IMR-90 (cell line): ENCODE data around the gene TALDO1. TPM values are rescaled to one million over a fixed set of nuclear protein-coding genes. Genes with fewer than 3 reads are reported as not detected.
A peak's percentile ranks its signal among the peaks of the same experiment; 100 is the strongest.

ENCODE experiments used
- ATAC-seq: fragments of 200-7000 bp; cut with Tn5 transposase; 2 replicates; pipeline ENCODE4 v1.9.1; 2020; ENCODE audit warnings: low read depth, mild to moderate bottlenecking, moderate library complexity
- BruUV-seq: library from RNA; stranded (reverse); fragments of 400-500 nt; replicated peaks from 2 replicates; lab custom pipeline; 2021; lab: Mats Ljungman, UMichigan
- CTCF ChIA-PET: fragments of 300-600 bp; formaldehyde crosslinking; extraction: SDS; loops from one replicate; lab custom pipeline; 2021; ENCODE audit warnings: antibody characterized with exemption; lab: Yijun Ruan, JAX
- POLR2A ChIA-PET: fragments of 300-600 bp; sonication (Branson Sonifier 250); formaldehyde crosslinking; loops from one replicate; lab custom pipeline; 2022; ENCODE audit warnings: antibody characterized with exemption; ENCODE audit not compliant: unreplicated experiment; lab: Charles Lee
- DNase-seq: peaks from one replicate; pipeline ENCODE4 v3.0.0; 2013
- H2AFZ ChIP-seq: replicated peaks from 2 replicates; pipeline ENCODE3; 2013; ENCODE audit warnings: low read length, mild to moderate bottlenecking; ENCODE audit not compliant: poor library complexity
- H2AK5ac ChIP-seq: 2 replicates; pipeline ENCODE4 v1.6.1; 2013; ENCODE audit warnings: low read depth, low read length, inconsistent platforms
- H2AK9ac ChIP-seq: replicated peaks from 2 replicates; pipeline ENCODE3; 2013; ENCODE audit warnings: mild to moderate bottlenecking, low read depth, low read length, moderate library complexity; ENCODE audit not compliant: poor library complexity
- H2BK120ac ChIP-seq: 2 replicates; pipeline ENCODE4 v1.6.1; 2013; ENCODE audit warnings: low read depth, low read length, inconsistent platforms
- H2BK15ac ChIP-seq: 3 replicates; pipeline ENCODE4 v1.6.1; 2013; ENCODE audit warnings: low read depth, low read length, inconsistent platforms
- H2BK20ac ChIP-seq: 2 replicates; pipeline ENCODE4 v1.6.1; 2013; ENCODE audit warnings: low read depth, mild to moderate bottlenecking, inconsistent platforms, low read length, moderate library complexity
- H2BK5ac ChIP-seq: 2 replicates; pipeline ENCODE4 v1.6.1; 2013; ENCODE audit warnings: mild to moderate bottlenecking, low read depth, low read length, inconsistent platforms; ENCODE audit not compliant: poor library complexity, severe bottlenecking
- H3K14ac ChIP-seq: replicated peaks from 2 replicates; pipeline ENCODE4 v1.6.1; 2013; ENCODE audit warnings: low read depth, low read length, inconsistent platforms
- H3K18ac ChIP-seq: 2 replicates; pipeline ENCODE4 v1.6.1; 2013; ENCODE audit warnings: low read depth, low read length, control low read depth
- H3K23ac ChIP-seq: 2 replicates; pipeline ENCODE4 v1.6.1; 2013; ENCODE audit warnings: low read depth, low read length, inconsistent platforms
- H3K27ac ChIP-seq: 2 replicates; pipeline ENCODE4 v1.5.1; 2013; ENCODE audit warnings: mild to moderate bottlenecking, control low read depth, low read length; ENCODE audit not compliant: insufficient read depth
- H3K27me3 ChIP-seq: 2 replicates; pipeline ENCODE4 v1.6.1; 2013; ENCODE audit warnings: low read length; ENCODE audit not compliant: control insufficient read depth, insufficient read depth
- H3K36me3 ChIP-seq: 2 replicates; pipeline ENCODE4 v1.6.1; 2013; ENCODE audit warnings: low read length, mixed read lengths; ENCODE audit not compliant: control insufficient read depth, insufficient read depth
- H3K4ac ChIP-seq: 2 replicates; pipeline ENCODE4 v1.6.1; 2013; ENCODE audit warnings: low read depth, low read length, inconsistent platforms
- H3K4me1 ChIP-seq: 2 replicates; pipeline ENCODE4 v1.6.1; 2013; ENCODE audit warnings: low read length, mixed read lengths; ENCODE audit not compliant: control insufficient read depth, insufficient read depth
- H3K4me2 ChIP-seq: 2 replicates; pipeline ENCODE4 v1.6.1; 2013; ENCODE audit warnings: low read depth, mild to moderate bottlenecking, control low read depth, low read length, moderate library complexity
- H3K4me3 ChIP-seq: 2 replicates; pipeline ENCODE4 v1.5.1; 2013; ENCODE audit warnings: low read depth, mild to moderate bottlenecking, control low read depth, low read length, moderate library complexity; ENCODE audit not compliant: insufficient read depth
- H3K56ac ChIP-seq: 2 replicates; pipeline ENCODE4 v1.6.1; 2013; ENCODE audit warnings: low read length, inconsistent platforms; ENCODE audit not compliant: insufficient read depth; ENCODE audit errors: extremely low read depth
- H3K79me1 ChIP-seq, 2 experiments: 2 replicates each; pipeline ENCODE4 v1.6.1; 2013; ENCODE audit warnings: low read length in 2 of 2, inconsistent platforms in 1 of 2, low read depth in 1 of 2
- H3K9ac ChIP-seq: 2 replicates; pipeline ENCODE4 v1.6.1; 2013; ENCODE audit warnings: low read depth, low read length, control low read depth
- H3K9me1 ChIP-seq: 2 replicates; pipeline ENCODE4 v1.6.1; 2013; ENCODE audit warnings: low read length, inconsistent platforms; ENCODE audit not compliant: insufficient read depth
- H3K9me3 ChIP-seq: 2 replicates; pipeline ENCODE4 v1.6.1; 2013; ENCODE audit warnings: low read length; ENCODE audit not compliant: control insufficient read depth, insufficient read depth
- H4K20me1 ChIP-seq: 2 replicates; pipeline ENCODE4 v1.6.1; 2013; ENCODE audit warnings: low read length, inconsistent platforms; ENCODE audit not compliant: insufficient read depth
- H4K5ac ChIP-seq: 2 replicates; pipeline ENCODE4 v1.6.1; 2013; ENCODE audit warnings: mild to moderate bottlenecking, low read depth, low read length, control low read depth
- H4K8ac ChIP-seq, 2 experiments: 2 replicates each; pipeline ENCODE4 v1.6.1; 2013; ENCODE audit warnings: low read depth in 2 of 2, low read length in 2 of 2, control low read depth in 1 of 2, inconsistent platforms in 1 of 2
- H4K91ac ChIP-seq: 2 replicates; pipeline ENCODE4 v1.6.1; 2013; ENCODE audit warnings: low read depth, low read length, inconsistent platforms; ENCODE audit not compliant: insufficient read depth
- BHLHE40 ChIP-seq: fragments of 150-350 bp; IDR thresholded peaks from 2 replicates; pipeline ENCODE4 v1.6.1; 2016; ENCODE audit warnings: mild to moderate bottlenecking, low read depth, low read length
- CHD1 ChIP-seq: IDR thresholded peaks from 2 replicates; pipeline ENCODE4 v1.6.1; 2012; ENCODE audit warnings: low read depth, low read length, improper control_type of control experiment
- MAZ ChIP-seq: IDR thresholded peaks from 2 replicates; pipeline ENCODE4 v1.6.1; 2012; ENCODE audit warnings: low read depth, mild to moderate bottlenecking, low read length, improper control_type of control experiment, moderate library complexity, borderline replicate concordance
- MXI1 ChIP-seq: IDR thresholded peaks from 2 replicates; pipeline ENCODE4 v1.6.1; 2012; ENCODE audit warnings: low read depth, mild to moderate bottlenecking, low read length, moderate library complexity, borderline replicate concordance
- POLR2A ChIP-seq: IDR thresholded peaks from 2 replicates; pipeline ENCODE4 v1.6.1; 2012; ENCODE audit warnings: mild to moderate bottlenecking, low read depth, low read length
- WGBS, 2 experiments: methylation state at CpG; one replicate each; pipeline versions ENCODE4 v1.1.5 to v1.1.7; 2013; ENCODE audit warnings: missing lambda C conversion rate in 2 of 2; ENCODE audit not compliant: insufficient read length in 1 of 2; ENCODE audit errors: extremely low coverage in 2 of 2; 5-methylcytosine and 5-hydroxymethylcytosine counted together
- dilution Hi-C: fragments of 300-500 bp; cut with HindIII; formaldehyde crosslinking; loops from one replicate; pipeline ENCODE4 v1.14.3; 2018; ENCODE audit warnings: low sequenced_read_pairs; ENCODE audit not compliant: unreplicated experiment
- in situ Hi-C: fragments of 300-500 bp; cut with MboI; formaldehyde crosslinking; loops from 3 replicates; pipeline ENCODE4 v1.14.3; 2019; ENCODE audit warnings: low sequenced_read_pairs, inconsistent platforms, mixed read lengths
- intact Hi-C: fragments of 100-400 bp; cut with micrococcal nuclease; formaldehyde crosslinking; loops from 2 replicates; pipeline ENCODE4 v1.10.0; 2022
- polyA plus RNA-seq, 3 experiments: library from polyadenylated mRNA; depleted of rRNA; stranded (reverse); fragments of >200 nt; gene quantifications; 2 replicates each; pipeline ENCODE4 v1.2.3, GENCODE V29; 2012; ENCODE audit warnings: low replicate concordance in 1 of 3
- total RNA-seq: library from RNA; depleted of rRNA; stranded (reverse); fragments of >200 nt; gene quantifications from 2 replicates; pipeline ENCODE4 v1.2.3, GENCODE V29; 2012
- TF ChIP-seq, protein P1 (sequence below): fragments of 150-350 bp; IDR thresholded peaks from 2 replicates; pipeline ENCODE4 v1.6.1; 2017; ENCODE audit warnings: mild to moderate bottlenecking, antibody characterized with exemption, low read length, low read depth

Gene TALDO1
- total and polyA plus RNA-seq, 2 of the 4 experiments (the other 2 are of a cell fraction) = 147 to 210 TPM

DNA sequence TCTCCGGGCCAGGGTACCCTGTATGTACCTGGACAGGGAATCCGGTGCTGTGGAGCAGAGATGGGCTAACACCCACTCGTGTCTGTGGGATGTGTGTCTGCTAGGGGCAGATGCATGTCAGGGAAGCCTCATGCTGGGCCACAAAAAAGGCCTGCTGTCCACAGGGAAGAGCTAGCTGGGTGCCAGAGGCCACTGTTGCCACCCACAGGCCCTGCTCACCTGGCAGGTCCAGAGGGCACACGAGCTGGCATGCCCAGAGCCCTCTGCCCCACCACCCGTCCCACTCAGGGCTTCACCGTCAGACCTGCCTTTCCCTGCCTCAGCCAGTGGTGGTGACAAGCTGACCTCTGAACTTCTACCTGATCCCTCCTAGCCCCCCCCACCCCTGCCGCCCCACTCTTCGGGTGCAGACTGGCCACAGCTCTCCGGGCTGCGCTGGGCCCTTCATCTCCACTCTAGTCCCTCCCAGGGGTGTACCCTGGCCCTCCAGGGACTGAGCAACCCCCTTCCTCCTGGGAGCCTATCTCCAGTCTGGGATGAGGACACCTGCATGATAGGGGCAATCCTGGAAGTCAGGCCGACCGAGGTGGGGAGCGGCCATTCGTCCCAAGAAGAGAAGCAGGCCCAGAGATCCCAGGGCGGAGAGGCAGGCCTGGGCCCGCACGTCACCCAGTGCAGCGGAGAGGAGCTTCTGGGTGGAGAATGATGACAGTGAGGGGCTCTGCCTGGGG lies 49.5 kb downstream of the TALDO1 start:
- intact Hi-C loops = loop anchor here (1.0 kb wide), 1 partner anchor 13 kb away; the partner anchor contains the start of gene RPLP2

More for the DNA sequence above, 49.5 kb downstream of the TALDO1 start:
- Histone ChIP-seq H3K4me3 (peak overlapping the region; percentile 61), H3K36me3 (peaks cover 36% of the 10 kb centered on the region; the same call in 1 of the 2 replicates), H3K23ac (peak overlapping the region; percentile 69), H3K9ac (peak overlapping the region; percentile 84), H3K27ac (peak overlapping the region; percentile 89), H2BK15ac (no peak overlapping the region), H3K56ac (no peak overlapping the region; the same call in 1 of the 2 replicates), H3K9me1 (peaks cover 6% of the 10 kb centered on the region; the same call in 1 of the 2 replicates), H2BK120ac (0 out of 2 replicates have a peak overlapping the region, but pooled peaks have one; percentile 35), H2BK20ac (no peak overlapping the region), H4K8ac (peak overlapping the region; percentile 20 to 88; a peak in 3 of 4 replicates), H3K4me1 (peaks cover 10% of the 10 kb centered on the region), H2AFZ (peak overlapping the region; percentile 93), H3K4ac (peak overlapping the region; percentile 85), H3K9me3 (no peaks in the 10 kb centered on the region), H3K79me1 (peaks cover 0 to 25% of the 10 kb centered on the region in 2 experiments; a peak in 3 of 4 replicates), H2BK5ac (peak overlapping the region; percentile 70), H4K20me1 (peaks cover 18% of the 10 kb centered on the region), H3K27me3 (no peaks in the 10 kb centered on the region), H3K14ac (peak overlapping the region; percentile 86), H3K4me2 (peak overlapping the region; percentile 96), H2AK9ac (peak overlapping the region; percentile 95), H3K18ac (peak overlapping the region; percentile 57), H2AK5ac (peak overlapping the region; percentile 92), H4K5ac (peak overlapping the region; percentile 42), H4K91ac (peak overlapping the region; percentile 37)
- TF ChIP-seq, protein P1, sequence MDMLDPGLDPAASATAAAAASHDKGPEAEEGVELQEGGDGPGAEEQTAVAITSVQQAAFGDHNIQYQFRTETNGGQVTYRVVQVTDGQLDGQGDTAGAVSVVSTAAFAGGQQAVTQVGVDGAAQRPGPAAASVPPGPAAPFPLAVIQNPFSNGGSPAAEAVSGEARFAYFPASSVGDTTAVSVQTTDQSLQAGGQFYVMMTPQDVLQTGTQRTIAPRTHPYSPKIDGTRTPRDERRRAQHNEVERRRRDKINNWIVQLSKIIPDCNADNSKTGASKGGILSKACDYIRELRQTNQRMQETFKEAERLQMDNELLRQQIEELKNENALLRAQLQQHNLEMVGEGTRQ = no peak
- TF ChIP-seq MAZ (0 out of 2 replicates have a peak, but pooled peaks have one; percentile 2), BHLHE40 (no peak), CHD1 (0 out of 2 replicates have a peak, but pooled peaks have one; percentile 19), POLR2A (peak; percentile 25; the same call in 1 of the 2 replicates), MXI1 (no peak)
- dilution Hi-C loops (no loop called here), in situ Hi-C loops (no loop called here)
- CTCF ChIA-PET = interaction anchor here (2.7 kb wide), 1 partner anchor 13 kb away, joined by 10 read pairs; no protein-coding TSS in a partner anchor
- POLR2A ChIA-PET = no interaction called here
- DNase-seq (no peak), ATAC-seq (no peak; the same call in 1 of the 2 replicates)
- no TSS peak for BruUV-seq
- whole genome bisulfite sequencing, 2 experiments = 26% methylated on average over 8 of the region's 18 CpGs; no CpG with 5 or more reads in 1 of the 2 experiments
